Mammary epithelial cell (primary cell): ENCODE measurements around the gene AFF2.

Experiments
- CTCF ChIP-seq, 2 donors: IDR thresholded peaks in 1 of 2; conservative IDR thresholded peaks in 1 of 2; 2 replicates each; pipeline ENCODE4 v1.5.1; 2011 to 2012; ENCODE audit warnings: inconsistent platforms in 2 of 2, low read length in 2 of 2, mild to moderate bottlenecking in 2 of 2, control low read depth in 1 of 2, low read depth in 1 of 2; ENCODE audit not compliant: insufficient read depth in 1 of 2; ENCODE audit errors: extremely low read depth in 1 of 2
- EZH2 ChIP-seq: IDR thresholded peaks from 2 replicates; pipeline ENCODE4 v1.6.1; 2012; ENCODE audit warnings: low read length, inconsistent platforms, borderline replicate concordance

- TF ChIP-seq CTCF (conservative IDR thresholded peaks at IDR 0.05 in 1 of 2, IDR thresholded peaks at IDR 0.05 in 1 of 2; ENCODE audit: extremely low read depth in 1 of 2, insufficient read depth in 1 of 2, low read depth in 1 of 2, low read length in 2 of 2) (no peak), EZH2 (no peak)
Observed at GRCh38 chrX:148542481-148543255, 42.3 kb downstream of the AFF2 start.
